Testis (tissue), 2 donors: ENCODE measurements around the gene FARP1.

Experiments used
- CTCF ChIP-seq, 3 experiments: fragments of 450-650 bp in 2 of 3; fragments of 200-600 bp in 1 of 3; sonication (generic) in 1 of 3; IDR thresholded peaks; one replicate each; pipeline ENCODE4 v1.5.1; 2016 to 2019; ENCODE audit warnings: antibody characterized with exemption in 3 of 3, mild to moderate bottlenecking in 2 of 3, moderate library complexity in 1 of 3
- POLR2A ChIP-seq: fragments of 450-650 bp; IDR thresholded peaks from one replicate; pipeline ENCODE4 v1.6.1; 2017; ENCODE audit warnings: antibody characterized with exemption, mild to moderate bottlenecking, moderate library complexity

DNA sequence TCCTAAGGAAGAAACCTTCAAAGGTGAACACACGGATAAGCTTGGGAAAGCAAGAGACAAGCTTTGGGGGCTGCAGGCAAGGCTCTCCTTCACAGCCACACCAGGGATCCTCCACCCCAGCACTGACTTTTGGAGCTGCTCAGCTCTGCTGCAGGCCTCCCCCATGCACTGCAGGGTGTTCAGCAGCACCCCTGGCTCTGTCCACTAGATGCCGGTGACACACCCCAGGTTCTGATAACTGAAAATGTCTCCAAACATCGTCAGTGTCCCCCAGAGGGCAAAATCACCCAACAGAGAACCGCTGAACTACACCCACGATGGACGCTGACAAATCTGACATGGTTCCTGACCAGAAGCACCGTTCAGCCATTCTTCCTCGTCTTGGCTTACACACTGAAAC lies 343.5 kb downstream of the FARP1 start:
- no peak for TF ChIP-seq CTCF (IDR thresholded peaks at IDR 0.05)
- no peak for TF ChIP-seq POLR2A
